ENCODE results near the gene TTC16.
A peak's percentile ranks its signal among the peaks of the same experiment; 100 is the strongest.

TTC16 gene

GRCh38 chr9:127698985-127699670 lies 16.8 kb upstream of the TTC16 start:
- peak; percentile 96 for DNase-seq (ENCODE audit: low spot score)

GRCh38 chr9:127700140-127700539 lies 15.7 kb upstream of the TTC16 start:
- no peak for DNase-seq (ENCODE audit: low spot score)

- DNase-seq (ENCODE audit: low spot score), result no peak
These were observed 15.2 kb upstream of the TTC16 start for GRCh38 chr9:127700594-127701255.

- DNase-seq (ENCODE audit: low spot score), result no peak
These were observed 12.5 kb upstream of the TTC16 start for GRCh38 chr9:127703289-127703946.

DNA sequence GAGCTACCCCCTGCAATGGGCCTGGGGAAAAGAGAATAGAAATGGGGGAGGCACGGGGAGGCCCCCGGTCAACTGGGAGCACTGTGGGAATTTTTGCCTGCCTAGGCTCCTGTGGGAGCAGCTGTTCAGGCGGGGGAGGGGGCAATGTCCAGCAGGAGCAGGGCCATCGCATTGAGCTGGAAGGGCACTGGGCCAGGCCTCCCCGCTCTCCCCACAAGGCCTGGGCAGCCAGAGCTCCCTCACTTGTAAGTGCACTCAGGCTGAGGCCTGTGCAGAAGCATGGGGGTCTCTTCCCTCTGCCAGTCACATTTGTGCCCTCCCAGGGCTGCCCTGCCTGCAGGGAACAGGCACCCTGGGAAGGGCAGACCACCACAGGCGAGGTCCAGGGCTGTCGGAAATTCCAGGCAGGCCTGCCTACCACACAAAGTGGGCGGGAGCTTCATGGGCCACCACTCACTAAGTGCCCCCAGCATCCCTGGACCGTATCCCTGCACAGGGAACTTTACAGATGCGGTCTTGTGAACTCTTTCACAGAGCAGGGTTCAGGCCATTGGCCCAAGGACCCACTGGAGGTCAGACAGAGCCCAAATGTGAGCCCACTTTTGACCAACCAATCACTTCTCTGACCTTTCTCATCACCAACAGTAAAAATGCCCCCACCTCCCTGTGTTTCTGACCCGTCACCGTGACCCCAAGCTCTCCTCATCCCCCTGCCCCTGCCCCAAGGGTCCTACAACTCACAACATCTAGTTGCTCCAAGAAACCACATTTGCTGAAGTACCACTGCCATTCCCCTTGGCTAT lies 10.1 kb upstream of the TTC16 start:
- DNase-seq (ENCODE audit: low spot score), result no peak

- no peak for DNase-seq (ENCODE audit: low spot score)
These were observed 9.0 kb upstream of the TTC16 start, which contains the start of gene CFAP157 for GRCh38 chr9:127706836-127707241. Gene CFAP157 (plus strand): TSS chr9:127706988. CDS start chr9:127707032, 44 bp downstream.

DNA sequence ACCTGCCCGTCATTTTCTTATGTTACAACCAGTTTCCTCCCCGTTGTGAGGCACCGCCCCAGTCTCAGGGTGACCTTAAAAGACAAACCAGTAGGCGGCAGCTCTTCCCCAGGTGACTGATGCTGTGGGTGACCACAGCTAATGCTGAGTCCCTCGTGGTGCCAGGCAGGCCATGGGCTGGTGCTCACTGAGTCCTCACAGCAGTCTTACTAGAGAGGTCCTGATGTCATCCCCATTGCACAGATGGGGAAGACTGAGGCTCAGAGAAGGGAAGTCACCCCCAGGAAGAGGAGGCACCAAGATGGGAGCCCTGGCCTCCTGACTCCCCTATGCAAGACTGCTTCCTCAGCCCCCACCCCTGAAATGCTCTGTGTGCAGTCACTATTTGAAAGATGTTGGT lies 8.1 kb upstream of the TTC16 start:
- no peak for DNase-seq (ENCODE audit: low spot score)

DNA sequence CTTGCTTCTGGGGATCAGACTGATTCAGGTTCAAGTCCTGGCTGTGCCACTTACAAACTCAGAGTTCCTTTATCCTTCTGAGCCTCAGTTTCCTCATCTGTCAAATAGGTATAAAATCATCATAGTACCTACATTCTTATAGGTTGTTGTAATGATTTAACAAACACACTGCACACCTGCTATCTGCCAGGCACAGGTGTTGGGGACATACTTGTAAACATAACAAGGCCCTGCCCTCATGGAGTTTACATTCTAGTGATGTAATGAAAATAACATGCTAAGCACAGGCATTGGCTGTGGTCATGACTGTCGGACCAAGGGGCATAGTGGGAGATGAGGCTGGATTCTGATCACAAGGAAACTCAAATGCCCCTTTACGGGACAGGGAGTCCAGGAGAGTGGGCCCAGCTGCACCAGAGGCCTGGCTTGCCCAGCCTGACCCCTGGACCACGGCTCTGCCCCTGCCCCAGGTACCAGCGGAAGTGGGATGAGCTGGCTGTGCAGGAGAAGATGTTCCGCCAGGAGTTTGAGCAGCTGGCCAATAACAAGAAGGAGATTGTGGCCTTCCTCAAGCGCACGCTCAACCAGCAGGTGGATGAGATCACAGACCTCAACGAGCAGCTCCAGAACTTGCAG lies 6.8 kb upstream of the TTC16 start:
- no peak for DNase-seq (ENCODE audit: low spot score)

DNA sequence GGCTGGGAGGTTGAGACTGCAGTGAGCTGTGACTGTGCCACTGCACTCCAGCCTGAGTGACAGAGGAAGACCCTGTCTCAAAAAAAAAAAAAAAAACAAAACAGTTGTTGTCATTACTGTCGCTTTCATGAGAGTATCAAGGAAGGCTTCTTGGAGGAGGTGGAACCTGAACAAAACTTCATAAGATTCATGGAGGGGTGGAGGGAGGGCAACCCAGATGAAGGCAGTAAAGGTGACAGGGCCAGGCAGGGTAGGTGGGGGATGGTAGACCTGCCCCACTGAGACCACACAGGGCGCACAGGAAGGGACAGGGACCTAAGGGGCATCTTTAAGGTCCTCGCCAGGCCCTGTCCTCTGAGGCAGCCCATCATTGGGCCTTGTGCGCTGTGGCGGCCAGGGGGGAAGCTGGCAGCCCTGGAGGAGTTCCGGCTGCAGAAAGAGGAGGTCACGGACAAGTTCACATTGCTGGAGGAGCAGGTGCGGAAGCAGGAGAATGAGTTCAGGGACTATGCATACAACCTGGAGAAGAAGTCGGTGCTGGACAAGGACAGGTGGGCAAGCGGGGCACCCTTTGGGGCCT lies 5.6 kb upstream of the TTC16 start:
- DNase-seq (ENCODE audit: low spot score), result no peak

DNA sequence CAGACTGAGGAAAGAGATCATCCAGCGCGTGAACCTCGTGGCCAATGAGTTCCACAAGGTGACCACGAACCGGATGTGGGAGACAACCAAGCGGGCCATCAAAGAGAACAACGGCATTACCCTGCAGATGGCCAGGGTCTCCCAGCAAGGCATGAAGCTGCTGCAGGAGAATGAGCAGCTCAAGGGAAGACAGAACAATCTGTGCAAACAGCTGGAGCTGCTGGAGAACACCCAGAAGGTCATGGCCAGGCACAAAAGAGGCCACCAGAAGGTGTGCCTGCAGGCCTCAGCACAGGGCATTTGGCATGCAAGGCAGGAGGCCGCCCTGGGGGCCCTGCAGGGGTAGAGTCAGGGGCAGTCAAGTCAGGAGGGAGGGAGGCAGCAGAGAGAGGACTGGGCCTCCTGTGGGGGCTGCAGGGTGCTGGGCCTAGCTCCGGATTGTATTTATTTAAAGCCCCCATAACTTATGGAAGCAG lies 4.6 kb upstream of the TTC16 start:
- no peak for DNase-seq (ENCODE audit: low spot score)

DNA sequence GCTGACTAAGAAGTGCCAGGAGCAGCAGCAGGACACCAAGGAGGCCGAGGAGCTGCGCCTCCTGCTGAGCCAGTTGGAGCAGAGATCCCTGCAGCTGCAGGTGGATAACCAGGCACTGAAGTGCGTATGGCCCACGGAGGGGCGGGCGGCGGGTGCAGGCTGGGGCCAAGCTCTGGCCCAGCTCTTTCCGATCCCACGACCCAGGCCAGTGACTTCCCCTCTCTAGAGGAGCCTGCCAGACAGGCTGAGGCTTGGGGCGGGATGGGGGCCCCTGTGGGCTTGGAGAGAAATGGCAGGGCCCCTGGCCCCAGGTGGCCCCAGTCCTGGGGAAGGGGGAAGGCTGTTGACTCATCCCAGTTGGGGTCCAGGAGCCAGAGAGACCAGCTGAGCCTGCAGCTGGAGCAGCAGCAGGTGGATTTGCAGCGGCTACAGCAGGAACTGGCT lies 4.0 kb upstream of the TTC16 start:
- DNase-seq (ENCODE audit: low spot score), result no peak

DNA sequence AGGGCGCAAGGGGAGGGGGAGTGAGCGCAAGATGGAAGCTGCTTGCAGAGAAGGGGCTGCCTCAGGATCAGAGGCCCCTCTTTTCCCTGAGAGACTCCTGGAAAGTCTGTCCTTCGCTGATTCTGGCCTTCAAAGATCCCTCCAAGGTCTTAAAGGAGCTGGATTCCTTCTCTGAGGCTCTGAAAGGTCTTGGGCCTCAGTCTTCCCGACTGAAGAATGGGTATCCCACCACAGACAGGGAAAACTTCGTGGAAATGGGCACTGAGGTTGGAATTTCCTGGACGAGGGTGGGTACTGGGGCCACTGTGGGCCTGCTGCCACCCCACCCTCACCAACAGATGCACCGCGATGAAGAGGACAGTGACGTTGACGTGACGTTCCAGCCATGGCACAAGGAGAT lies 3.5 kb upstream of the TTC16 start:
- DNase-seq (ENCODE audit: low spot score), result no peak

GRCh38 chr9:127712867-127713266 lies 3.0 kb upstream of the TTC16 start:
- DNase-seq (ENCODE audit: low spot score), result no peak

DNA sequence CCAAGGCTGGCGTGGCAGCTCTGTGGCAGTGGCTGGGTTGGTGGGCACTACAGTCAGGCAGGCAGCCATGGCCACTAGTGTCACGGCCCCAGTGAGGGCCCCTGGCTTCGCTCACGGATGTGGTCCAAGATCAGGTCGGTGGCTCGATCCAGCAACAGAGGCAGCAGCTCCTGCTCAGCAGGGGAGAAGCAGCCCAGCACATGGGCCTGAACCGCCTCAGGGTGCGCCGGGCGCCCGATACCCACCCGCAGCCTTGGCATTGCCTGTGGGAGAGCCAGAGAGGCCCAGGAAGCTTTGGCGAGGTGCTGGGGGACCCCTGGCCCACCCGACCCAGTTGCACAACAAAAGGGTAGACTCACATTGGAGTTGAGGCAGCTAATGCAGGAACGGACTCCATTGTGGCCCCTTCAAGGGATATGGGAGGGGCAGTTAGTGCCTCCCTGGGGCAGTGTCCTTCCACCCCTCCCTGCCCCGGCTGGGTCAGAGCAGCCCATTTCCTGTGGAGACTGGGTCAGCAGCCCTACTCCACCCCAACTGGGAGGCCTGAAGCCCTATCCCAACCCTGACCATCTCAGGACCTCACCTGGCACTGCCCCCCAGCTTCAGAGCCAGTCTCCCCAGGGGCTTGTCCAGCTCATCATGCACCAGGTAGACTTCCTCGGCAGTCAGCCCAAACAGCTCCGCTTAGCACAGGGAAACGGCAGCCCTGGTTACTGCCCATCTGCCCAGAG lies 1.7 kb upstream of the TTC16 start:
- DNase-seq (ENCODE audit: low spot score), result no peak

- DNase-seq (ENCODE audit: low spot score), result no peak
These were observed 869 bp upstream of the TTC16 start for GRCh38 chr9:127714951-127715469.

DNA sequence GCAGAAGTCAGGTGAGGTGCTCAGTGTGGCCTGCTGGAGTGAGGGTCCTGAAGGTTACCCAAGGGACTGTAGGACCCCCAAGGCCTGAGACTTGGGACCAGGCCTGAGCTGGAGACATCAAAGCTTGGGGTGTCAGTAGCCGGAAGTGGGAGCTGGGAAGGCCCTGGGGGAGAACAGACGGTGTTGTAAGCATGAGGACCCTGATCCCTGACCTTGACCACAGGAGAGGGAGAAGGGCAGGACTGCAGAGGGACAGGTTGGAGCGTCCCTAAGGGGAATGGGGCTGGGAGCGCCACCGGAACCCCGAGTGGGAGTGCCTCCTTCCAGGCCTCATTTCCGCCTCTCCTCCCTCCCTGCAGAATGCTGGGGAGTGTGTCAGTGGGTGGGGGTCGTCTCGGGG lies 533 bp downstream of the TTC16 start:
- DNase-seq (ENCODE audit: low spot score), result no peak

DNA sequence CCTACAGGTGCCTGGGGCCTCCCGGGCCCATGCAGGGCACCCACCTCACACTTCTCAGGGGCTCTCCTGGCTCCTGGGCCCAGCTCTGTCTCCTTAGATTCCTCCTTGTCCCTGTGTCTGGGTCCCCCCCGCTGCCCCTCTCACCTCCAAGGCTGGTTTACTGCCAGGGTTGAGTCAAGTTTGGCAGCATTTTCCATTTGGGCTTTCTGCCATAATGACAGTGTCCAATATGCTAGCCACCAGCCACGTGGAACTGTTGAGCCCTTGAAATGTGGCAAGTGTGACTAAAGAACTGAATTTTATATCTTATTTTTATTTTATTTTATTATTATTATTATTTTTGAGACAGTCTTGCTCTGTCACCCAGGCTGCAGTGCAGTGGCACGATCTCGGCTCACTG lies 1.9 kb downstream of the TTC16 start:
- no peak for DNase-seq (ENCODE audit: low spot score)

DNA sequence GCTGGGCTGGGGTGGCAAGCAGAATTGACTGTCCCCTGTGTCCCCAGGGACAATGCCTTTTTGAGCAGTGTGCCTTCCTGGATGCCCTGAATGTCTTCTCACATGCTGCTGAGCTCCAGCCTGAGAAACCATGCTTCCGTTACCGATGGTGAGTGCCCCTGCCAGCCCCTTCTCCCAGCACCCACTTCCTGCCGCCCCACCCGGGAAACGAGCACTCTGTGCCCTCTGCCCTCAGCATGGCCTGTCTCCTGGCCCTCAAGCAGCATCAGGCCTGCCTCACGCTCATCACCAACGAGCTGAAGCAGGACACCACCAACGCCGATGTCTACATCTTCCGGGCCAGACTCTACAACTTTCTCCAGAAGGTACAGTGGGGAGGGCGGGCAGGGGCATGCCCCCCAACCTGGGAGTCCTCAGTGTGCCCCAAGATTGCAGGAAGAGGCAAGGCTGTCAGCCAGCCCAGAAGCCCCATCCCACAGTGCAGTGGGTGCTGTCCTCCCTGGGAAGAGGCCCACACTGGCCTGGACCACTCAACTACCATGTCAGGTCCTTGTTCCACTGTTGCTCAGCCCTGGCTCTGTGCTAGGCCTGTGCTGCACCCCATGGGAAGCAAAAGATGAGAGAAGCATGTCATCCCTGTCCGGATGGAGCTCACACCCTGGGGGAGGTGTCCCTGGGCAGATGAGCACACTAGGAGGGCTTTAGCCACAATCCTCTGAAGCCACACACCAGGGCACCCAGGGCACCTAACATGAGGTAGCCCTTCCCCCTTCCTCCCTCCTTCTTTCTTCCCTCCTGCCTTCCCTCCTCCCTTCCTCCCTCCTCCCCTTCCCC lies 4.4 kb downstream of the TTC16 start:
- DNase-seq (ENCODE audit: low spot score), result no peak

GRCh38 chr9:127720865-127721227 lies 5.0 kb downstream of the TTC16 start:
- no peak for DNase-seq (ENCODE audit: low spot score)

DNA sequence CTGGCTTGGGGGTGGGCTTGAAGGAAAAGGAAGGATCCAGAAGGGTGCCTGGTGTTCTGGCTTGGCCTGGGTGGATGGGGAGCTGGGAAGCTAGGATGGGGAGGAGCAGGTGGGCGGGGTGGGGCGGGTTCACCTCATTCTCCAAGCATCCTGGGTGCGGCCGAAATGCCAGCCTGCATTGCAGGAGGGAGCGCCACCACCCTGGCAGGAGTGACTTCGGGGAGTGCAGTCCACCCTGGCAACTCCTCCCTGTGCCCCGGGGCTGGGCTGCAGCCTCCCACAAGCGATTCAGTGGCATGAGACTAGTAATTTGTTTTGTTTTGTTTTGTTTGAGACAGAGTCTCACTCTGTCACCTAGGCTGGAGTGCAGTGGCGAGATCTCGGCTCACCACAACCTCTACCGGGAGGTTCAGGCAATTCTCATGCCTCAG lies 5.5 kb downstream of the TTC16 start:
- no peak for DNase-seq (ENCODE audit: low spot score)
